H1 (cell line): ENCODE results near the gene TP73. TPM values are rescaled to one million over a fixed set of nuclear protein-coding genes. Genes with fewer than 3 reads are reported as not detected.

ENCODE experiments used
- BCL11A ChIP-seq, 2 experiments: IDR thresholded peaks; one replicate each; pipeline ENCODE4 v1.6.1; 2011; ENCODE audit warnings: low read depth in 2 of 2, low read length in 2 of 2, mild to moderate bottlenecking in 2 of 2
- CHD2 ChIP-seq: IDR thresholded peaks from 2 replicates; pipeline ENCODE4 v1.6.1; 2012; ENCODE audit warnings: low read length, improper control_type of control experiment
- CREB1 ChIP-seq: IDR thresholded peaks from 2 replicates; pipeline ENCODE4 v1.6.1; 2012; ENCODE audit warnings: inconsistent platforms
- CTBP2 ChIP-seq: IDR thresholded peaks from 2 replicates; pipeline ENCODE4 v1.7.0; 2011; ENCODE audit warnings: borderline replicate concordance, mild to moderate bottlenecking, moderate library complexity, mixed read lengths, low read length; ENCODE audit not compliant: insufficient read depth, insufficient read length
- PHF8 ChIP-seq: fragments of 200-600 bp; sonication (generic); conservative IDR thresholded peaks from 2 replicates; pipeline ENCODE4 v1.7.1; 2012; ENCODE audit warnings: low read depth, mild to moderate bottlenecking, inconsistent platforms, low read length, moderate library complexity
- POLR2AphosphoS5 ChIP-seq: IDR thresholded peaks from 2 replicates; pipeline ENCODE4 v1.6.1; 2011; ENCODE audit warnings: low read depth, low read length
- TBP ChIP-seq: IDR thresholded peaks from 2 replicates; pipeline ENCODE4 v1.6.1; 2011; ENCODE audit warnings: low read depth, low read length, improper control_type of control experiment
- polyA plus RNA-seq, 7 experiments: library from polyadenylated mRNA; depleted of rRNA in 3 of 7; stranded (reverse) in 5 of 7; unstranded in 2 of 7; fragments of >200 nt in 5 of 7; fragments of 200-250 nt in 2 of 7; gene quantifications; 1 replicate in 5 of 7; 2 replicates in 1 of 7; 4 replicates in 1 of 7; pipeline versions ENCODE4 v1.2.1 to v1.2.3, GENCODE V29; 2011 to 2013; ENCODE audit warnings: missing spikeins in 2 of 7, mixed read lengths in 2 of 7
- total RNA-seq: library from RNA; stranded (reverse); fragmentation: NEBNext Ultra II Directional; extraction: Animal tissue kit (Norgen Biotek cat#: 25700); gene quantifications from 2 replicates; pipeline ENCODE4 v1.2.1, GENCODE V29; 2021

Gene TP73
- total and polyA plus RNA-seq, 2 of the 8 experiments (the other 6 are each of a cell fraction or from before 2014, with no cell fraction given) = 2.6 to 3.1 TPM

DNA sequence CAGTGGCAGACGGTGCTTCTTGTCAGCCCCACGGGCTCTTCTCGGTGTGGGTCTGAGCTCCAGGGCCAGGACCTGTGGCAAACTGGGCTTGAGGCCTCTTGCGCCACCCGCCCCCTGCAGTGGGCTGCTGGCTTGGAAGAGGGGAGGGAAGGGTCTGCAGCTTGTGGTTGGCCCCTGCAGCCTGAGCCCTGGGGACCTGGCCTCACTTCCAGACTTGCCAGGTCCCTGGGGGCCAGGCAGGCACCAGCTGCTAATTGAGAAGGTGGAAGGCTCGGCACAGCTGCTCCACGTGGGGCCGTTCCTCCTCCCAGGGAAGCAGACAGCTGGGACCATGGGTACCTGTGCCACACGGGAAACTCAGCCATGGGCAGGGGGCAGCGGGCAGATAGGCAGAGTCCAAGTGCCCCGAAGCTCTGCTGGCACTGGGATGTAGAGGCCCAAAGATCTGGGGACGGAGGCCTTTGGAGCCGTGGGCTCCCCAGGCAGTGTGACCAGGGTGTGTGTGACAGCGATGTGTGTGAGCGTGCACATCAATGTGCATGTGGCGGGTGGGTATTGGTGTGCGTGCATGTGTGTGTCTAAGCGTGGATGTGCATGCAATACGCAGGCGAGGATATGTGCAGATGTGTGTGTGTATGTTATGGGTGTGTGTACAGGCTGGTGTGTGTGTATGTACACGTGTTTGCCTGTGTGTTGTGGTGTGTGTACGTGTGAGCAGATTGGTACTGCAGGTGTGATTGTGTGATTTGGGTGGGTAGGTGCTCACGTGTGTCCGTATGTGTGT lies 39.3 kb downstream of the TP73 start (continued):
- TF ChIP-seq CTBP2 (no peak), BCL11A (IDR thresholded peaks at IDR 0.05; ENCODE audit: low read depth in 2 of 2, low read length in 2 of 2) (no peak), CREB1 (no peak), CHD2 (no peak), POLR2AphosphoS5 (no peak), PHF8 (no peak), TBP (no peak)
